ENCODE data around the gene RAB7B. TPM values are rescaled to one million over a fixed set of nuclear protein-coding genes. Genes with fewer than 3 reads are reported as not detected.

RAB7B gene
- 13.1 and 13.8 TPM in 2 replicates for total RNA-seq

GRCh38 chr1:206002871-206003801, at the start of gene RAB7B:
Gene RAB7B, minus strand, starts transcription at chr1:206003395. Its CDS starts 9,260 bp downstream, at chr1:205994135.

GRCh38 chr1:206023695-206024094, 20.5 kb upstream of the RAB7B start, which contains the start of gene CTSE:
Gene CTSE, minus strand, starts transcription at chr1:206023895. Its CDS starts 104 bp downstream, at chr1:206023791.

GRCh38 chr1:205943245-205943644, 60.0 kb downstream of the RAB7B start, which contains the start of gene SLC26A9:
Gene SLC26A9, minus strand, starts transcription at chr1:205943456. Its CDS starts 7,636 bp downstream, at chr1:205935820.

Other genes starting within 250 kb of the RAB7B start
- 37.2 and 37.5 TPM in 2 replicates for gene RAB29, start 227.9 kb downstream of the RAB7B start, total RNA-seq
- 24.0 and 25.3 TPM in 2 replicates for gene SLC41A1, start 190.2 kb downstream of the RAB7B start, total RNA-seq
- not detected in 2 replicates for gene PM20D1, start 153.3 kb downstream of the RAB7B start, total RNA-seq
- gene SLC26A9, start 59.9 kb downstream of the RAB7B start, total RNA-seq: 0.12 TPM in 1 of 2 replicates, not detected in the other
- not detected in 2 replicates for gene CTSE, start 20.5 kb upstream of the RAB7B start, total RNA-seq
- not detected in 2 replicates for gene RHEX, start 49.8 kb upstream of the RAB7B start, total RNA-seq
- not detected in 2 replicates for gene AVPR1B, start 114.0 kb upstream of the RAB7B start, total RNA-seq
- 2.3 TPM in 2 replicates for gene FAM72A, start 199.4 kb upstream of the RAB7B start, total RNA-seq
- 96.5 and 100 TPM in 2 replicates for gene SRGAP2, start 200.1 kb upstream of the RAB7B start, total RNA-seq